Sigmoid colon (tissue), 7 donors: ENCODE results near the gene GRAMD4. TPM values are rescaled to one million over a fixed set of nuclear protein-coding genes. Genes with fewer than 3 reads are reported as not detected.

Source experiments
- DNase-seq: peaks from one replicate; pipeline ENCODE4 v3.0.0-alpha.2; 2019
- H3K27ac ChIP-seq, 4 donors: fragments of 200-600 bp; sonication (generic); one replicate each; pipeline ENCODE4 v1.5.1; 2016 to 2019; ENCODE audit warnings: mild to moderate bottlenecking in 1 of 4
- H3K27me3 ChIP-seq, 3 donors: fragments of 200-600 bp; sonication (generic); one replicate each; pipeline ENCODE4 v1.5.1; 2019; ENCODE audit warnings: mild to moderate bottlenecking in 1 of 3
- H3K36me3 ChIP-seq, 4 donors: fragments of 200-600 bp; sonication (generic); one replicate each; pipeline ENCODE4 v1.5.1; 2016 to 2019
- H3K4me1 ChIP-seq, 4 donors: fragments of 200-600 bp; sonication (generic); one replicate each; pipeline ENCODE4 v1.5.1; 2017 to 2019
- H3K4me3 ChIP-seq, 4 donors: fragments of 200-600 bp; sonication (generic); one replicate each; pipeline ENCODE4 v1.5.1; 2017 to 2019; ENCODE audit warnings: mild to moderate bottlenecking in 2 of 4, moderate library complexity in 1 of 4
- H3K9me3 ChIP-seq, 4 donors: fragments of 200-600 bp in 3 of 4; sonication (generic) in 3 of 4; one replicate each; pipeline versions ENCODE4 v1.5.1 to v1.6.1; 2013 to 2019
- EP300 ChIP-seq, 4 donors: sonication (generic); formaldehyde crosslinking; IDR thresholded peaks; one replicate each; pipeline ENCODE4 v1.6.1; 2017; ENCODE audit warnings: antibody characterized with exemption in 4 of 4
- POLR2A ChIP-seq, 2 donors: fragments of 450-650 bp; IDR thresholded peaks; one replicate each; pipeline ENCODE4 v1.6.1; 2016; ENCODE audit warnings: antibody characterized with exemption in 2 of 2, mild to moderate bottlenecking in 2 of 2, moderate library complexity in 2 of 2
- POLR2AphosphoS5 ChIP-seq, 4 donors: sonication (generic); formaldehyde crosslinking; IDR thresholded peaks; one replicate each; pipeline ENCODE4 v1.6.1; 2017; ENCODE audit warnings: antibody characterized with exemption in 4 of 4
- WGBS, 2 donors: extraction: QIAGEN DNeasy Blood & Tissue Kit; methylation state at CpG; one replicate each; pipeline ENCODE4 v1.1.7; 2013; 5-methylcytosine and 5-hydroxymethylcytosine counted together
- intact Hi-C: fragments of 100-400 bp; cut with DNase I; formaldehyde crosslinking; loops from one replicate; pipeline ENCODE4 v1.15.1; 2023
- polyA plus RNA-seq, 3 donors: library from polyadenylated mRNA; stranded (reverse); fragments of 200-250 nt; gene quantifications; one replicate each; pipeline ENCODE4 v1.2.3, GENCODE V29; 2013
- total RNA-seq, 4 donors: library from RNA; depleted of rRNA; stranded (reverse); fragments of >200 nt; gene quantifications; one replicate each; pipeline ENCODE4 v1.1.0, GENCODE V29; 2016
- TF ChIP-seq, protein P1 (sequence below), 4 experiments: fragments of 450-650 bp in 3 of 4; fragments of 200-600 bp in 1 of 4; IDR thresholded peaks; one replicate each; pipeline ENCODE4 v1.5.1; 2016 to 2019; ENCODE audit warnings: antibody characterized with exemption in 4 of 4, mild to moderate bottlenecking in 3 of 4, moderate library complexity in 2 of 4
- donor health status: healthy with polysubstance abuse.
- donor health status: Bipolar disorder and iron deficiency.
- donor health status: healthy.

GRAMD4 gene
- total and polyA plus RNA-seq, 7 donors = 11.6 to 57.2 (median 23.5) TPM

DNA sequence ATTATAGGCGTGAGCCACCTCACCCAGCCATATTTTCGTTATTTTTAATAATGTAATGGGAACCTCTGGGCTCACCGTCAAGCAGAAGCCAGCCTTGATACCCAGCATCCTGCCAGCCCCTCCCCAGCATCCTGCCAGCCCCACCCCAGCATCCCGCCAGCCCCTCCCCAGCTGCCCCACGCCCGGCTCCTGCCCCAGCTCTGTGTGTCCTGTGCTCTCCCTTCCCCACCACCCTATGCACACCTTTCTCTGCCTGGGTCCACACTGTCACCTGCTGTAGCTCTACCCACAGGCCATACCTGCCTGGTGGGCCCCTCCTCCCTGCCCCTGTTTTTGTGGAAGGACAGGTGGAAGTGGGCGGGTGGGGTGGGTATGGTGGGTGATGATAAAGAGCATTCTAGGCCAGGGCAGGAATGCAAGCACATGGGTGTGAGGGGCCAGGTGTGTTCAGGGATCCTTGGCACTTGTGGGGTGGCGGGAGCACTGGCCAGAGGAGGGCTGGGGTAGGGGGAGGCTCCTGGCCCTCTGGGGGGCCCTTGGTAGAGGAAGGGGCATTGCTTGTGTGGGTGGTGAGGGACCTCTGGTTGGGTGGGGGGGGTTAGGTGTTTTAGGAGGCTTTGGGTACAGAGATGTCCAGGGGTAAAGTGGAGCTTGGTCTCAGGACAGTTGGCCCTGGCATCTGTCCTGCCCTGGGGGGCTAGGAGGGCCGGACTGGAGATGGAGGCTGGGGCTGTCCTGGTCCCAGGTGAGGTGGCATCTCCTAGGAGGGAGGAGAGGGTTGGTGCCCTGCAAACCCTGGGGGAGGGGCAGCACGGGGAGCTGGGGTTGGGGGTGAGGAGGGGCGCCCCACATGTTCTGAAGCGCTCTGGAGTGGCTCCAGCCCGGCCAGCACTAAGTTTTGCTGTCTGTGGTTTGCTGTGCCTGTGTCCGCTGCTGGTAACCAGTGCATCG, 25.9 kb upstream of the GRAMD4 start:
- H3K27me3 ChIP-seq = no peaks in the 10 kb centered on the region
- TF ChIP-seq, protein P1, sequence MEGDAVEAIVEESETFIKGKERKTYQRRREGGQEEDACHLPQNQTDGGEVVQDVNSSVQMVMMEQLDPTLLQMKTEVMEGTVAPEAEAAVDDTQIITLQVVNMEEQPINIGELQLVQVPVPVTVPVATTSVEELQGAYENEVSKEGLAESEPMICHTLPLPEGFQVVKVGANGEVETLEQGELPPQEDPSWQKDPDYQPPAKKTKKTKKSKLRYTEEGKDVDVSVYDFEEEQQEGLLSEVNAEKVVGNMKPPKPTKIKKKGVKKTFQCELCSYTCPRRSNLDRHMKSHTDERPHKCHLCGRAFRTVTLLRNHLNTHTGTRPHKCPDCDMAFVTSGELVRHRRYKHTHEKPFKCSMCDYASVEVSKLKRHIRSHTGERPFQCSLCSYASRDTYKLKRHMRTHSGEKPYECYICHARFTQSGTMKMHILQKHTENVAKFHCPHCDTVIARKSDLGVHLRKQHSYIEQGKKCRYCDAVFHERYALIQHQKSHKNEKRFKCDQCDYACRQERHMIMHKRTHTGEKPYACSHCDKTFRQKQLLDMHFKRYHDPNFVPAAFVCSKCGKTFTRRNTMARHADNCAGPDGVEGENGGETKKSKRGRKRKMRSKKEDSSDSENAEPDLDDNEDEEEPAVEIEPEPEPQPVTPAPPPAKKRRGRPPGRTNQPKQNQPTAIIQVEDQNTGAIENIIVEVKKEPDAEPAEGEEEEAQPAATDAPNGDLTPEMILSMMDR (IDR thresholded peaks at IDR 0.05) = no peak
- no peak for TF ChIP-seq POLR2AphosphoS5 (IDR thresholded peaks at IDR 0.05)
- H3K27ac ChIP-seq = peak overlapping the region in 3 of 4 donors; percentile 12 to 62 (median 60)
- intact Hi-C loops = no loop called here
- H3K9me3 ChIP-seq = no peaks in the 10 kb centered on the region
- H3K4me3 ChIP-seq = no peak overlapping the region
- H3K4me1 ChIP-seq = peaks cover 0 to 6% (median 2%) of the 10 kb centered on the region in 4 donors
- no peaks in the 10 kb centered on the region for H3K36me3 ChIP-seq
- 75 to 82% methylated on average over 15 of the region's 15 CpGs for WGBS, 2 donors
- no peak for DNase-seq

DNA sequence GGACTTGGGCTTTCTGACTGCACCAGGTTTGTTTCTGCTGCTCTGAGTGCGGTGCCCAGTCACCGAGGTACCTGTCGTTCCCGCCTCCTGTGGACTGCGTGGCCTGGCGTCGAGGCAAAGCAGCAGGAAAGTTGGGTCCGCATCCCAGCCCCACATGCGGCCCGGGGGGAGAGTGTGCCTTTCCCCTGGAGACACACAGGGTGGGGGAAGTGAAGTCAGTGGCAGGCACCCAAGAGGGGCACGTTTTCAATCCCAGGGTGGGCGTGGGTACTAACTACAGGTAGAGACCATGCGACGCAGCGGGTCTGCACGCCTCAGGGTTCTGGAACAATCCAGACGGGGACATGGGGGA, 25.3 kb upstream of the GRAMD4 start:
- TF ChIP-seq EP300 (IDR thresholded peaks at IDR 0.05) = no peak
- no peak for TF ChIP-seq POLR2A (IDR thresholded peaks at IDR 0.05)
- TF ChIP-seq POLR2AphosphoS5 (IDR thresholded peaks at IDR 0.05) = no peak
- TF ChIP-seq, protein P1 (IDR thresholded peaks at IDR 0.05) = no peak
- no peaks in the 10 kb centered on the region for H3K9me3 ChIP-seq
- WGBS, 2 donors = 91 to 94% methylated on average over 17 of the region's 17 CpGs
- H3K27ac ChIP-seq = no peak overlapping the region
- H3K4me3 ChIP-seq = no peak overlapping the region
- peaks cover 0 to 6% (median 2%) of the 10 kb centered on the region in 4 donors for H3K4me1 ChIP-seq
- H3K27me3 ChIP-seq = no peaks in the 10 kb centered on the region
- peak; percentile 61 for DNase-seq
- H3K36me3 ChIP-seq = no peaks in the 10 kb centered on the region
- intact Hi-C loops = no loop called here

DNA sequence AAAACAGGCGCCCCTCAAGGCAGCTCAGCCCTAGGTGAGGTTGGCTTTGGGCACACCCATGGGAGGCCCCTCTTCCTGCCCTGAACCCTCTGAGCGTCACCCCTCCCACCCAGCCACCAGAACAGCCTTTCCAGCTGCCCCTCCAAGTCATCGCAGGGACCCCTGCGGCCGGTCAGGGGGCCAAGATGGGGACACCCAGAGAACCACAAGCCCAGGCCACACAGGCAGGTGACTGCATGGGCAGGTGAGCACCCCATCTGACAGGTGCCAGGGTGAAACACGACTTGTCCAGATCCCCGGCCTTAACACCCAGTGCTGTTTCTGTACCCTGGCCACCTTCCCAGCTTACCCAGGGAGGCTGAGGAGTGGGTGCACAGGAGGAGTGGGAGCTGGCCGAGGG, 24.6 kb upstream of the GRAMD4 start:
- peak; percentile 61 for DNase-seq
- TF ChIP-seq POLR2A (IDR thresholded peaks at IDR 0.05) = no peak
- TF ChIP-seq, protein P1 (IDR thresholded peaks at IDR 0.05) = no peak
- no peak for TF ChIP-seq POLR2AphosphoS5 (IDR thresholded peaks at IDR 0.05)
- TF ChIP-seq EP300 (IDR thresholded peaks at IDR 0.05) = no peak
- WGBS, 2 donors = 88 to 89% methylated on average over 8 of the region's 8 CpGs
- Histone ChIP-seq H3K4me3 (no peak overlapping the region), H3K27me3 (no peaks in the 10 kb centered on the region), H3K27ac (no peak overlapping the region), H3K36me3 (no peaks in the 10 kb centered on the region), H3K4me1 (peaks cover 0 to 6% (median 2%) of the 10 kb centered on the region in 4 donors), H3K9me3 (no peaks in the 10 kb centered on the region)
- intact Hi-C loops = no loop called here

DNA sequence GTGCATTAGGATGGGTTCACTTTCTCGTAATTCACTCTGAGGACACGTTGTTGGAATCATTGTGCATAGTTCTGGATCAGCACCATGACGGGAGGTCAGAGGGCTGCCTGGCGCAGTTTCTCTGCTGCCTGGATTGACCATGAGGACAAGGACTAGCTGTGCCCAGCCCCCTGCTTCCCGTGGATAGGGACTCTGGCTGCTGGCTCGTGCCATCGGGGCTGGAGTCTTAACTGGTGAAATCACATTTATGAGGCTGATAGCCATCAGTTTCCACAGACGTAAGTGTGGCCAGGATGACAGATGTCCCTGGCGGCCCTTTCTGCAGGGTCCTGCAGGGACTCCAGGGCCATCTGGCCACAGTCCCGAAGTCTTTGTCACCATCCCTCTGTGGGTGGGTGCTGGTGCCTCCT, 24.1 kb upstream of the GRAMD4 start:
- H3K27ac ChIP-seq = peak overlapping the region in 1 of 4 donors; percentile 44
- peaks cover 0 to 6% (median 2%) of the 10 kb centered on the region in 4 donors for H3K4me1 ChIP-seq
- H3K9me3 ChIP-seq = no peaks in the 10 kb centered on the region
- peak; percentile 72 for DNase-seq
- WGBS, 2 donors = 63 to 79% methylated on average over 10 of the region's 10 CpGs
- TF ChIP-seq, protein P1 (IDR thresholded peaks at IDR 0.05) = no peak
- TF ChIP-seq POLR2A (IDR thresholded peaks at IDR 0.05) = no peak
- peak in 2 of 4 donors; percentile 15 to 18 for TF ChIP-seq POLR2AphosphoS5 (IDR thresholded peaks at IDR 0.05)
- no peak for TF ChIP-seq EP300 (IDR thresholded peaks at IDR 0.05)
- no peaks in the 10 kb centered on the region for H3K36me3 ChIP-seq
- intact Hi-C loops = no loop called here
- no peaks in the 10 kb centered on the region for H3K27me3 ChIP-seq
- no peak overlapping the region for H3K4me3 ChIP-seq
